PFSK-1 (cell line): ENCODE data around the gene GPR153.

Source experiments
- FOXP2 ChIP-seq: optimal IDR thresholded peaks from 2 replicates; pipeline ENCODE3; 2011; ENCODE audit warnings: borderline replicate concordance, control low read depth, inconsistent platforms; ENCODE audit not compliant: insufficient read depth; ENCODE audit errors: extremely low read length, extremely low read depth
- POLR2AphosphoS5 ChIP-seq: IDR thresholded peaks from 2 replicates; pipeline ENCODE4 v1.6.1; 2012; ENCODE audit warnings: low read depth, mild to moderate bottlenecking, control low read depth, low read length, moderate library complexity
- REST ChIP-seq, 2 experiments: IDR thresholded peaks; 2 replicates each; pipeline versions ENCODE4 v1.6.1 to v1.8.0; 2011 to 2012; ENCODE audit warnings: low read depth in 2 of 2, low read length in 2 of 2, control low read depth in 1 of 2, inconsistent platforms in 1 of 2, mild to moderate bottlenecking in 1 of 2, moderate library complexity in 1 of 2; ENCODE audit not compliant: insufficient read depth in 1 of 2
- SIN3A ChIP-seq: IDR thresholded peaks from 2 replicates; pipeline ENCODE4 v1.6.1; 2012; ENCODE audit warnings: mild to moderate bottlenecking, low read length, moderate library complexity, borderline replicate concordance; ENCODE audit not compliant: insufficient read depth
- TAF1 ChIP-seq: IDR thresholded peaks from 2 replicates; pipeline ENCODE4 v1.6.1; 2012; ENCODE audit warnings: low read length, control low read depth, borderline replicate concordance; ENCODE audit not compliant: insufficient read depth

The GPR153 gene

GRCh38 chr1:6285336-6285735 lies 24.4 kb upstream of the GPR153 start:
- no peak for TF ChIP-seq POLR2AphosphoS5
- TF ChIP-seq FOXP2, result no peak
- TF ChIP-seq SIN3A, result no peak

GRCh38 chr1:6282577-6283270 lies 21.8 kb upstream of the GPR153 start:
- TF ChIP-seq POLR2AphosphoS5 (no peak), TAF1 (no peak), REST (IDR thresholded peaks at IDR 0.05; ENCODE audit: insufficient read depth in 1 of 2, low read depth in 2 of 2, low read length in 2 of 2) (no peak), SIN3A (no peak), FOXP2 (no peak)

GRCh38 chr1:6281511-6282402 lies 20.9 kb upstream of the GPR153 start:
- no peak for TF ChIP-seq TAF1
- TF ChIP-seq REST (IDR thresholded peaks at IDR 0.05; ENCODE audit: insufficient read depth in 1 of 2, low read depth in 2 of 2, low read length in 2 of 2), result no peak
- TF ChIP-seq POLR2AphosphoS5, result no peak
- TF ChIP-seq SIN3A, result no peak
- TF ChIP-seq FOXP2, result no peak

GRCh38 chr1:6280761-6281451 lies 20.0 kb upstream of the GPR153 start:
- TF ChIP-seq POLR2AphosphoS5 (no peak), TAF1 (no peak), SIN3A (no peak), REST (IDR thresholded peaks at IDR 0.05; ENCODE audit: insufficient read depth in 1 of 2, low read depth in 2 of 2, low read length in 2 of 2) (no peak), FOXP2 (no peak)

GRCh38 chr1:6279613-6280383 lies 18.9 kb upstream of the GPR153 start:
- TF ChIP-seq SIN3A, result no peak
- TF ChIP-seq REST (IDR thresholded peaks at IDR 0.05; ENCODE audit: insufficient read depth in 1 of 2, low read depth in 2 of 2, low read length in 2 of 2), result no peak
- no peak for TF ChIP-seq POLR2AphosphoS5
- TF ChIP-seq FOXP2, result no peak
- TF ChIP-seq TAF1, result no peak
